HT1080 (cell line): ENCODE measurements around the gene ADAMTS2. TPM values are rescaled to one million over a fixed set of nuclear protein-coding genes. Genes with fewer than 3 reads are reported as not detected.

Experiments used
- DNase-seq: peaks from one replicate; pipeline ENCODE4 v3.0.0-alpha.2; 2015; ENCODE audit warnings: low read depth
- total RNA-seq: library from RNA; depleted of rRNA; stranded (reverse); fragments of >200 nt; shearing (Covaris generic); gene quantifications from 2 replicates; pipeline ENCODE4 v1.2.3, GENCODE V29; 2014

ADAMTS2 gene
- total RNA-seq, 1 experiment from 2014 or later = 0.69 TPM

DNA sequence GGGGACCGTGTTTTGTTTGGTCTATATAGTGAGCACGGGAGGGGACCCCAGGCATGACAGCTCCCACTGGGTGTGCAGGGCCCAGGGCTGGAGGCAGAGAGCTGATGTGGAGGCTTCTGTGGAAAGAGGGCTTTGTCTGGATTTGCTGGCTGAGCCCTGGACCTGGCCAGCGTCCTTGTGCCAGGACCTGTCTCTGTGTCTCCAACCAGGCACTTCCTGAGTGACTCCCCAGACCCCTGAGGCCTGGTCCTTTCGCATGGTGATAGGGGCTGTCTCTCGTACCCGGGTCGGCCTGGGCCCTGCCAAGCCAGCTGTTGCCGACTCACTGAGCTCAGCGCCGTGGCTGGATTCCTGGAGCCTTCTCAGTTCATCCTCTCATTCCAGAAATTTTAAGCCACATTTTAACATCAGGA lies 77.6 kb downstream of the ADAMTS2 start:
- DNase-seq = no peak

- DNase-seq = no peak
Observed at GRCh38 chr5:179267071-179267670, 78.1 kb downstream of the ADAMTS2 start.

DNA sequence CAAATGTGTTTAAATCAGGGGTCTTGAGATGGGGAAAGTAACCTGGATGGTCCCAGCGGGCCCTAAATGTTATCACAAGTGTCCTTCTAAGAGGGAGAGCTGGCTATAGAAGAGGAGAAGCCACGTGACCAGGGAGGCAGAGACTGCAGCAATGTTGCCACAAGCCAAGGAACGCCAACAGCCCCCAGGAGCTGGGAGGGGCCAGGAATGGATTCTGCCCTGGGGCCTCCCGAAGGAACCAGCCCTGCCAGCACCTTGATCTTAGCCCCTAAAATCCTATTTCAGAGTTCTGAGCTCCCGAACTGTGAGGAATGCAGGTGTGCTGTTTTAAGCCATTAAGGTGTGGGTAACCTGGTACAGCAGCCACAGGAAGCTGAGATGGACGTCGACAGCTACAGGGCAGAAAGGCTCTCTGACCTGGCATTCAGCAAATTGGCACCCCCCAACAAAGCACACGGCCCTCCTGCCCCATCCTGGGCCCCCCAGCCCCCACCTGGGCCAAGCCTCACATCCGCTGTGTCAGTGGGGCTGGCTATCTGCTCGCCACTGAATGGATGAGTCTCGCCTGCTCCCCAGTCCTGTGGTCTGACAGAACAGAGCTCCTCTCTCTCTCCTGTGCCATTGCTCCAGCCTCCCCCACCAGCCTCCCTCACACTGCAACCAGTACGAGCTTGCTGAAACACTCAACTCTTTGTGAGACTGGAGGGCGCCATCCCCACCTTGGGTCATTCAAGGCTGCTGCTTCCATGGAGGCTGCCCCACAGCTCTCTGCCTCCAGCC lies 78.8 kb downstream of the ADAMTS2 start:
- no peak for DNase-seq

DNA sequence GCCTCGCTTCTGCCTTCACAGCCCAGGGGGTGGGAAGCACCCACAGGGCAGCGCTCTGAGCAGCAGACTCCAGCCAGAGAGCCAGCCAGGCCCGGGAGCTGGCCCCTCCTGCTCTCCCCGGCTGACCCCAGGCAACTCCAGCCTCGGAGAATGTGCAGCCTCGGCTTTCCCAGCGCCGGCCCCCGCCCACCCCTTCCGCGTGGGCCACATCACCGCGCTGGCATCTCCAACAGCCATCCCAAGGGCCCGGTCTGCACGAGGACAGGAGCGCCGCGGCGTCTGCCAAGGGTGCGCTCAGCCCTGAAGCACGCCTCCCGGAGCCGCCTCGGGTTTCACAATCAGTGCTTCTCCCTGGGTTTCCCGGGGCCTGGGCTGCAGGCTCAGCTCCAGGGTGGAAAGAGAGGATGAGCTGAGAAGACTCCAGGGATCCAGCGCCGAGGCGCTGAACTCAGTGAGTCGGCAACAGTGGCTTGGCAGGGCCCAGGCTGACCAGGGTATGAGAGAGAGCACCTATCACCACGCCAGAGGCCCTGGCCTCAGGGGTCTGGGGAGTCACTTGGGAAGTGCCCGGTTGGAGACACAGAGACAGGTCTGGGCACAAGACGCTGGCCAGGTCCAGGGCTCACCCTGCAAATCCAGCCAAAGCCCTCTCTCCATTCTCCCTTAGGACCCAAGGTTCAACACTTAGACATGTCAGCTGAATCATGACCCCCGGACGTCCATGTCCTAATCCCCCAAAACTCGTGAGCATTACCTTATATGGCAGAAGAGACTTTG lies 79.6 kb downstream of the ADAMTS2 start:
- peak; percentile 59 for DNase-seq

GRCh38 chr5:179264783-179265513 lies 80.3 kb downstream of the ADAMTS2 start:
- no peak for DNase-seq

DNA sequence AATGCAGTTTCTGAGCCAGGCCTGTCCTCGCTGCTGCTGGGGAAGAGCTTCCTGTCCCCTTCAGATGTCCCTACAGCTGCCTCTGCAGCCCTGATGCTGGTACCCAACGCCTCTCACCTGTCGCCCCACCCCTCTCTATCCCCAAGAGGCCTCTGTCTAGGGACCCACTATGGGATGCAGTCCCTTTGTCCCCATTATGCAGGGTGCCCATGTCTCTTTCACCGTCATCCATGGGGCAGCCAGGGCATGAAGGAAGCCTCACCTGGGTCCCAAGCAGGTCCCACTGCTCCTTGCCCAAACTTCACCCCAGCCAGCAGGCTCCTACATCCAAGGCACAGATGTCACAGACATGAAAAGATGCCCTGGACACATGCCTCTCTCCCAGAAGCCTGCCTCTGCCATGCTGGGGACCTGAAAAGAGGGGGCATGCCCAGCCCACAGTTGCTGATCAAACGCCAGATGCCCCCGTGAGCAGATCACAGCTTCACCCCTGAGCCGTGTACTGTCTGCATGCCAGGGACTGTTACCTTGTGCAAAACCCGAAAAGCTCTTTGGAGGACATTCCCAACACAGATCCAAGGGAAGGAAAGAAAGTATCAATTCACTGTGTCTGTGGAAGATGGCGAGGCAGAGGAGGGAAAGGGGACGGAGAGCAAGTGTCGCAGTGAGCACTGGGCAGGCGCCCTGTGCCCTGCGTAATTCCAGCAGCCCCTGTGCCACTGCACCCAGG lies 81.0 kb downstream of the ADAMTS2 start:
- no peak for DNase-seq

GRCh38 chr5:179263391-179264052 lies 81.7 kb downstream of the ADAMTS2 start:
- DNase-seq = no peak

- no peak for DNase-seq
Observed at GRCh38 chr5:179262126-179262920, 82.9 kb downstream of the ADAMTS2 start.

GRCh38 chr5:179261301-179262125 lies 83.7 kb downstream of the ADAMTS2 start:
- no peak for DNase-seq

GRCh38 chr5:179260324-179261070 lies 84.8 kb downstream of the ADAMTS2 start:
- no peak for DNase-seq

- no peak for DNase-seq
Observed at GRCh38 chr5:179259731-179260323, 85.4 kb downstream of the ADAMTS2 start.

- peak; percentile 61 for DNase-seq
Observed at GRCh38 chr5:179258922-179259730, 86.1 kb downstream of the ADAMTS2 start.

- DNase-seq = no peak
Observed at GRCh38 chr5:179258001-179258921, 87.0 kb downstream of the ADAMTS2 start.

GRCh38 chr5:179257176-179257682 lies 88.0 kb downstream of the ADAMTS2 start:
- no peak for DNase-seq
